ENCODE measurements around the gene NKD1.

DNA sequence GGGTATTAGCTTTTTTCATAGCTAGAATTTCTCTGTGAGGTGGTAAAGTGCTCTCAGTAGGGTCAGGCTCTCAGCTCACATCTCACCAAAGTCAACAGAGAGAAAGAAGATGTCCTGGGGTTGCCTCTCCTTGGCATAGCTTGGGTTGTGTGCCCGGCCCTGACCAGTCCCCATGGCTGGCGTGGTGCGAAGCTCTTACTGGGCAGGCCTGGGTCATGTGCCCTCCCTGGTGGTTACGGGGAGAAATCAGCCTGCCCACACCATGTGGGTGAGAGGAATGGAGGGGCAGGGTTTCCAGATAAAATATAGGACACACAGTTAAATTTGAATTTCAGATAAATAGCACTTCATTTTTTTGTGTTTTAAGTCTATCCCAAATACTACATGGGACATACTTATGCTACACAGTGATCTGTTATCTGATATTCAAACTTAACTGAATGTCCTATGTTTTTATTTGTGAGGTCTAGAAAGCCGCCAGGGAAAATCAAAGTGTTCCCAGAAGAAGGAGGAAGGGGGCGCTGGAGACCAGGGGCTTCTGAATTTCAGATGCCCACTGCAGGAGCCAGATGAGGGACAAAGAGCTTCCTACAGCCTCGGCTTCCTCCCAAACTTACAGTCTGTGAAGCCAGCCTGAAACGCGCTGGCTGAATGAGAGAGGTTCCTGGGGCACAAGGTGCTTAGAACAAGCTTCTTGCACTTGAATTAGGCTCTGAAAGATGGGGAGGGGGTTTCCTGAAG, 45.4 kb downstream of the NKD1 start:
- no peak for TF ChIP-seq CTCF (IDR thresholded peaks at IDR 0.05)
- TF ChIP-seq POLR2A (IDR thresholded peaks at IDR 0.05), result no peak

Data from vagina (tissue), 2 donors.